Measurements from ENCODE around the gene EIF2S3.
A peak's percentile ranks its signal among the peaks of the same experiment; 100 is the strongest.
"Not testable (repeated sequence)": the region's sequence is repeated elsewhere in the genome, so short reads cannot be mapped to it uniquely, and the experiment has no call there.

The EIF2S3 gene

GRCh38 chrX:24054182-24055042 lies at the start of gene EIF2S3:
Gene EIF2S3 (plus strand): TSS chrX:24054956. CDS start chrX:24054969, 13 bp downstream.
- peak; percentile 96 for DNase-seq

- no peak for DNase-seq
Observed at GRCh38 chrX:24005028-24005427, 49.7 kb upstream of the EIF2S3 start.

- no peak for DNase-seq
Observed at GRCh38 chrX:24005867-24006266, 48.9 kb upstream of the EIF2S3 start.

GRCh38 chrX:24012266-24012665 lies 42.5 kb upstream of the EIF2S3 start:
- DNase-seq = no peak

GRCh38 chrX:24014388-24015018 lies 40.3 kb upstream of the EIF2S3 start:
- DNase-seq = no peak

GRCh38 chrX:24017674-24018073 lies 37.1 kb upstream of the EIF2S3 start:
- DNase-seq = no peak

GRCh38 chrX:24018809-24019208 lies 35.9 kb upstream of the EIF2S3 start:
- DNase-seq = no peak

GRCh38 chrX:24019448-24019847 lies 35.3 kb upstream of the EIF2S3 start:
- peak; percentile 29 for DNase-seq

GRCh38 chrX:24020306-24020876 lies 34.4 kb upstream of the EIF2S3 start:
- no peak for DNase-seq

GRCh38 chrX:24023544-24023943 lies 31.2 kb upstream of the EIF2S3 start:
- DNase-seq = no peak

GRCh38 chrX:24023972-24024669 lies 30.6 kb upstream of the EIF2S3 start:
- peak; percentile 60 for DNase-seq

- peak; percentile 94 for DNase-seq
Observed at GRCh38 chrX:24024819-24025740, 29.7 kb upstream of the EIF2S3 start.

GRCh38 chrX:24025741-24026403 lies 28.9 kb upstream of the EIF2S3 start:
- DNase-seq = peak; percentile 48

GRCh38 chrX:24026432-24026831 lies 28.3 kb upstream of the EIF2S3 start:
- peak; percentile 51 for DNase-seq

- no peak for DNase-seq
Observed at GRCh38 chrX:24027086-24027485, 27.7 kb upstream of the EIF2S3 start, which contains the start of gene KLHL15. Gene KLHL15 (minus strand): TSS chrX:24027186. CDS start chrX:24006693, 20,493 bp downstream.

GRCh38 chrX:24027985-24028384 lies 26.8 kb upstream of the EIF2S3 start:
- no peak for DNase-seq

GRCh38 chrX:24030597-24030996 lies 24.2 kb upstream of the EIF2S3 start:
- no peak for DNase-seq

- DNase-seq = no peak
Observed at GRCh38 chrX:24034485-24034884, 20.3 kb upstream of the EIF2S3 start.

- no peak for DNase-seq
Observed at GRCh38 chrX:24037729-24038128, 17.0 kb upstream of the EIF2S3 start.

- DNase-seq = not testable (repeated sequence)
Observed at GRCh38 chrX:24046060-24046459, 8.7 kb upstream of the EIF2S3 start.

- not testable (repeated sequence) for DNase-seq
Observed at GRCh38 chrX:24049643-24050042, 5.1 kb upstream of the EIF2S3 start.

Measured in hematopoietic multipotent progenitor cell treated with erythropoietin and hydrocortisone succinate and interleukin-3 and kit ligand, for 4 days (in vitro differentiated cells).